CD4-positive, alpha-beta T cell (primary cell): ENCODE results near the gene ATRAID. TPM values are rescaled to one million over a fixed set of nuclear protein-coding genes. Genes with fewer than 3 reads are reported as not detected.

Source experiments
- ATAC-seq: fragments of 200-7000 bp; cut with Tn5 transposase; one replicate; pipeline ENCODE4 v1.10.0; 2022; ENCODE audit warnings: mild to moderate bottlenecking; ENCODE audit not compliant: poor library complexity
- CTCF ChIA-PET: fragments of 350-600 bp; sonication (Branson Sonifier 250); formaldehyde crosslinking; loops from one replicate; lab custom pipeline; 2021; ENCODE audit warnings: antibody characterized with exemption, inconsistent platforms; lab: Charles Lee
- POLR2A ChIA-PET: fragments of 350-600 bp; sonication (Branson Sonifier 250); formaldehyde crosslinking; loops from one replicate; lab custom pipeline; 2021; ENCODE audit warnings: antibody characterized with exemption, inconsistent platforms; lab: Charles Lee
- DNase-seq, 14 experiments: peaks; one replicate each; pipeline ENCODE4 v3.0.0-alpha.2; 2013 to 2020; ENCODE audit warnings: mixed read lengths in 2 of 14
- H3K27ac ChIP-seq, 2 donors: one replicate each; pipeline versions ENCODE4 v1.5.1 to v1.7.0; 2013; ENCODE audit warnings: low read length in 2 of 2, low read depth in 1 of 2, mild to moderate bottlenecking in 1 of 2
- H3K27me3 ChIP-seq, 2 experiments: 1 replicate in 1 of 2; 2 replicates in 1 of 2; pipeline versions ENCODE4 v1.6.1 to v1.7.0; 2013; ENCODE audit warnings: low read length in 2 of 2, control low read depth in 1 of 2, mild to moderate bottlenecking in 1 of 2, moderate library complexity in 1 of 2; ENCODE audit not compliant: insufficient read depth in 2 of 2, control insufficient read depth in 1 of 2
- H3K36me3 ChIP-seq: one replicate; pipeline ENCODE4 v1.6.1; 2013; ENCODE audit warnings: low read length, control low read depth; ENCODE audit not compliant: insufficient read depth
- H3K4me1 ChIP-seq: one replicate; pipeline ENCODE4 v1.6.1; 2013; ENCODE audit warnings: low read length, control low read depth; ENCODE audit not compliant: insufficient read depth
- H3K4me3 ChIP-seq: one replicate; pipeline ENCODE4 v1.5.1; 2013; ENCODE audit warnings: mild to moderate bottlenecking, low read length, moderate library complexity
- H3K9me3 ChIP-seq, 2 experiments: 1 replicate in 1 of 2; 2 replicates in 1 of 2; pipeline versions ENCODE4 v1.6.1 to v1.7.0; 2013; ENCODE audit warnings: low read length in 2 of 2, mild to moderate bottlenecking in 2 of 2, control low read depth in 1 of 2, moderate library complexity in 1 of 2; ENCODE audit not compliant: control insufficient read depth in 1 of 2, insufficient read depth in 1 of 2
- H3K27ac Mint-ChIP-seq: one replicate; pipeline ENCODE4 v1.8.0; 2020; ENCODE audit warnings: mixed read lengths
- H3K27me3 Mint-ChIP-seq: one replicate; pipeline ENCODE4 v1.8.0; 2021; ENCODE audit warnings: mixed read lengths
- H3K36me3 Mint-ChIP-seq: one replicate; pipeline ENCODE4 v1.8.0; 2021; ENCODE audit warnings: low read depth, mixed read lengths
- H3K4me1 Mint-ChIP-seq: one replicate; pipeline ENCODE4 v1.8.0; 2021; ENCODE audit warnings: low read depth, mixed read lengths
- H3K4me3 Mint-ChIP-seq: one replicate; pipeline ENCODE4 v1.8.0; 2020; ENCODE audit warnings: mild to moderate bottlenecking, mixed read lengths
- H3K9me3 Mint-ChIP-seq: one replicate; pipeline ENCODE4 v1.8.0; 2020; ENCODE audit warnings: mixed read lengths
- CTCF ChIP-seq: fragments of 200-600 bp; IDR thresholded peaks from one replicate; pipeline ENCODE4 v1.8.0; 2022; ENCODE audit warnings: antibody characterized with exemption, mild to moderate bottlenecking
- intact Hi-C, 2 experiments: fragments of 100-400 bp; cut with DNase I in 1 of 2; cut with micrococcal nuclease in 1 of 2; formaldehyde crosslinking; loops; one replicate each; pipeline versions ENCODE4 v1.15.1 to v1.9.0; 2023 to 2025; cut with DNase I, micrococcal nuclease
- total RNA-seq, 174 experiments: library from RNA in 2 of 174; stranded (reverse) in 2 of 174; gene quantifications; one replicate each; pipeline ENCODE4 v1.2.3 and lab custom pipeline; 2021 to 2026

Gene ATRAID
- total RNA-seq, 2 experiments from 2014 or later: 79.1 to 82.5 TPM

- H3K4me3 ChIP-seq: no peak overlapping the region
- Mint-ChIP-seq H3K27ac (no peak overlapping the region), H3K9me3 (no peaks in the 10 kb centered on the region), H3K36me3 (no peaks in the 10 kb centered on the region), H3K4me1 (peaks cover 13% of the 10 kb centered on the region), H3K4me3 (no peak overlapping the region), H3K27me3 (peaks cover 67% of the 10 kb centered on the region)
- ChIA-PET POLR2A (no interaction called here), CTCF (no interaction called here)
- no peak overlapping the region for H3K27ac ChIP-seq
- peaks cover 0 to 9% of the 10 kb centered on the region in 2 experiments for H3K9me3 ChIP-seq
- no peak for ATAC-seq
- peaks cover 18% of the 10 kb centered on the region for H3K4me1 ChIP-seq
- TF ChIP-seq CTCF: no peak
- DNase-seq: no peak
- intact Hi-C loops: no loop called here
- H3K36me3 ChIP-seq: no peaks in the 10 kb centered on the region
- peaks cover 52 to 81% of the 10 kb centered on the region in 2 experiments for H3K27me3 ChIP-seq
Observed at GRCh38 chr2:27258051-27258450, 46.2 kb downstream of the ATRAID start.

DNA sequence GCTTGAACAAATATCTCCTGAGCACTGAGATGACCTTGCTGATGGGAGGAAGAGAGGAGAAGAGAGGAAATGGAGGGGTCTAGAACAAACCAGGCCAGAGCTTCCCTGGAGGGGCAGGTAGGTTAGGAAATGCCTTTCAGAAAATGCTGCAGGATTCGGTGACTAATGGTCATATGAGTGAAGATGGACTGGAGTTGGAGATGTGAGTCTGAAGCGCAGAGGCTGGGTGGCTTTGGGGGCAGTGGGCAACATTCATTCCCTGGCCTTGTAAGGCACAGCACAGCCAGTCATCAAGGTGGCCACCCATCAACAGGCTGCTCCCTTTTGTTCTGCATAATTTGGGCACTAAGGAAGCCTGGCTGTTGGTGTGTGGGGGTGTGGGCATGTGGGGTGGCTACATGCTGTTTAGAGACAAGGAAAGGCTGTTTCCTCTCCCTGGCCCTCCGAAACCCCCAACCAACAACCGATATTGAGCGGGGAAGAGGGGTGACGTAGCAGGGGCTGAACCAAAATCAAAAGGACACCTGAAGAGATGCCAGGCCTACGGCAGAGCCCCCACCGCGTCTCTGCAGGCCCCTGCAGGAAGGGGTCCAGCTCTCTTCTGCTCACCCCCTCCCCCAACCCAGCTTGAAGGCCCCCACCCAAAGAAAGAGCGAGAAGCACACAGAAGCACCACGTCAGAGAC lies 49.5 kb downstream of the ATRAID start:
- H3K27ac ChIP-seq: no peak overlapping the region
- H3K4me1 ChIP-seq: peaks cover 42% of the 10 kb centered on the region
- no peak for ATAC-seq
- no peak overlapping the region for H3K4me3 ChIP-seq
- no peak overlapping the region for H3K27ac Mint-ChIP-seq
- peaks cover 0 to 15% of the 10 kb centered on the region in 2 experiments for H3K9me3 ChIP-seq
- peaks cover 68 to 81% of the 10 kb centered on the region in 2 experiments for H3K27me3 ChIP-seq
- H3K27me3 Mint-ChIP-seq: peaks cover 62% of the 10 kb centered on the region
- intact Hi-C loops: loop anchor here in 1 of 2 experiments (10.0 kb wide), 1 partner anchor 47 kb away; the partner anchor contains the start of genes ATRAID, CAD and SLC5A6
- no peaks in the 10 kb centered on the region for H3K9me3 Mint-ChIP-seq
- TF ChIP-seq CTCF: no peak
- CTCF ChIA-PET: no interaction called here
- no peaks in the 10 kb centered on the region for H3K36me3 Mint-ChIP-seq
- H3K4me3 Mint-ChIP-seq: peak overlapping the region; percentile 88
- H3K36me3 ChIP-seq: no peaks in the 10 kb centered on the region
- POLR2A ChIA-PET: no interaction called here
- no peak for DNase-seq
- peaks cover 26% of the 10 kb centered on the region for H3K4me1 Mint-ChIP-seq

DNA sequence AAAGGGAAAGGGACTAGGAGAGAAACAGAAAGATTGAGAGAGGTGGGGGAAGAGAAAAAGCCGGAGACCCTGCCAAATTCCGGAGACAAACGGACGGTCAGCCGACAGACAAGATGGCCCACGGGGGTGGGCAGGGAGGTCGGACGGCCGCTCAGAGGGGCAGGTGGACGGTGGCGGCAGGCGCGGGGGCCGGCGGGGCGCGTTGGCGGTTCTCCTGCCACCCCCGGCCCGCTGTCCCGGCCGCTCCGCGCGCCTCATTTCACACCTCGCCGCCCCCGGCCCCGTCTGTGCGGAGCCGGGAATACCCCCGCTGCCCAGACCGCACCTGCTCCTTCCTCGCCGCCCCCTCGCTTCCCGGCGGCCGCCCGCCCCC lies 50.1 kb downstream of the ATRAID start:
- Histone ChIP-seq H3K27me3 (peaks cover 66 to 76% of the 10 kb centered on the region in 2 experiments), H3K4me3 (no peak overlapping the region), H3K36me3 (no peaks in the 10 kb centered on the region), H3K27ac (no peak overlapping the region), H3K4me1 (peaks cover 42% of the 10 kb centered on the region), H3K9me3 (peaks cover 0 to 15% of the 10 kb centered on the region in 2 experiments)
- POLR2A ChIA-PET: no interaction called here
- peak overlapping the region; percentile 88 for H3K4me3 Mint-ChIP-seq
- H3K9me3 Mint-ChIP-seq: no peaks in the 10 kb centered on the region
- H3K4me1 Mint-ChIP-seq: peaks cover 26% of the 10 kb centered on the region
- H3K27ac Mint-ChIP-seq: no peak overlapping the region
- intact Hi-C loops: loop anchor here in 1 of 2 experiments (10.0 kb wide), 1 partner anchor 47 kb away; the partner anchor contains the start of genes ATRAID, CAD and SLC5A6
- no peaks in the 10 kb centered on the region for H3K36me3 Mint-ChIP-seq
- CTCF ChIA-PET: no interaction called here
- no peak for ATAC-seq
- no peak for TF ChIP-seq CTCF
- peak in 1 of 14 experiments; percentile 21 for DNase-seq
- H3K27me3 Mint-ChIP-seq: peaks cover 57% of the 10 kb centered on the region
